H9 (cell line): ENCODE data around the gene MRPL16. TPM values are rescaled to one million over a fixed set of nuclear protein-coding genes. Genes with fewer than 3 reads are reported as not detected.
A peak's percentile ranks its signal among the peaks of the same experiment; 100 is the strongest.

Source experiments
- DNase-seq: peaks from one replicate; pipeline ENCODE4 v3.0.0-alpha.2; 2017
- H2AFZ ChIP-seq: one replicate; pipeline ENCODE4 v1.6.1; 2013; ENCODE audit warnings: mild to moderate bottlenecking, low read length, control low read depth, moderate library complexity
- H2AK5ac ChIP-seq: 2 replicates; pipeline ENCODE4 v1.6.1; 2013; ENCODE audit warnings: low read length, control low read depth, mixed read lengths; ENCODE audit not compliant: insufficient read length
- H2BK120ac ChIP-seq: one replicate; pipeline ENCODE4 v1.6.1; 2013; ENCODE audit warnings: low read depth, mild to moderate bottlenecking, low read length, control low read depth, inconsistent platforms; ENCODE audit not compliant: poor library complexity, severe bottlenecking
- H2BK12ac ChIP-seq: 2 replicates; pipeline ENCODE4 v1.6.1; 2013; ENCODE audit warnings: low read length, control low read depth, mixed read lengths, low read depth; ENCODE audit not compliant: insufficient read length
- H2BK15ac ChIP-seq: 2 replicates; pipeline ENCODE4 v1.6.1; 2013; ENCODE audit warnings: low read depth, low read length, control low read depth
- H2BK20ac ChIP-seq: one replicate; pipeline ENCODE4 v1.6.1; 2013; ENCODE audit warnings: low read depth, mild to moderate bottlenecking, low read length, control low read depth, inconsistent platforms; ENCODE audit not compliant: poor library complexity, severe bottlenecking
- H2BK5ac ChIP-seq: 2 replicates; pipeline ENCODE4 v1.6.1; 2013; ENCODE audit warnings: low read length, control low read depth, mixed read lengths; ENCODE audit not compliant: insufficient read length
- H3K14ac ChIP-seq: 2 replicates; pipeline ENCODE4 v1.6.1; 2013; ENCODE audit warnings: low read length, control low read depth; ENCODE audit not compliant: insufficient read depth
- H3K18ac ChIP-seq: 2 replicates; pipeline ENCODE4 v1.6.1; 2013; ENCODE audit warnings: low read depth, mild to moderate bottlenecking, mixed read lengths, low read length, control low read depth; ENCODE audit not compliant: insufficient read length
- H3K23ac ChIP-seq: 2 replicates; pipeline ENCODE4 v1.6.1; 2013; ENCODE audit warnings: low read length, control low read depth, mixed read lengths, low read depth; ENCODE audit not compliant: insufficient read length
- H3K23me2 ChIP-seq: 2 replicates; pipeline ENCODE4 v1.6.1; 2013; ENCODE audit warnings: low read depth, mild to moderate bottlenecking, mixed read lengths, low read length, control low read depth; ENCODE audit not compliant: insufficient read length, poor library complexity, severe bottlenecking
- H3K27ac ChIP-seq: 2 replicates; pipeline ENCODE4 v1.5.1; 2013; ENCODE audit warnings: low read length, control low read depth, mixed read lengths, low read depth; ENCODE audit not compliant: insufficient read length
- H3K27me3 ChIP-seq: 2 replicates; pipeline ENCODE4 v1.6.1; 2013; ENCODE audit warnings: low read length, control low read depth, inconsistent platforms; ENCODE audit not compliant: insufficient read depth
- H3K4ac ChIP-seq: 2 replicates; pipeline ENCODE4 v1.6.1; 2013; ENCODE audit warnings: low read depth, mild to moderate bottlenecking, control low read depth, inconsistent platforms, low read length, moderate library complexity
- H3K4me1 ChIP-seq: 2 replicates; pipeline ENCODE4 v1.6.1; 2013; ENCODE audit warnings: low read length, control low read depth, inconsistent platforms; ENCODE audit not compliant: insufficient read depth
- H3K4me2 ChIP-seq: 2 replicates; pipeline ENCODE4 v1.6.1; 2013; ENCODE audit warnings: low read length, control low read depth, mixed read lengths; ENCODE audit not compliant: insufficient read length, insufficient read depth
- H3K56ac ChIP-seq: 2 replicates; pipeline ENCODE4 v1.6.1; 2013; ENCODE audit warnings: low read depth, mild to moderate bottlenecking, mixed read lengths, low read length, control low read depth; ENCODE audit not compliant: insufficient read length
- H3K79me1 ChIP-seq: 2 replicates; pipeline ENCODE4 v1.6.1; 2013; ENCODE audit warnings: low read depth, mild to moderate bottlenecking, moderate library complexity, low read length, control low read depth, inconsistent platforms; ENCODE audit not compliant: insufficient read depth, poor library complexity, severe bottlenecking
- H3K79me2 ChIP-seq: 2 replicates; pipeline ENCODE4 v1.6.1; 2013; ENCODE audit warnings: low read length, control low read depth, inconsistent platforms; ENCODE audit not compliant: insufficient read depth
- H3K9ac ChIP-seq: 2 replicates; pipeline ENCODE4 v1.6.1; 2013; ENCODE audit warnings: low read length, control low read depth, mixed read lengths; ENCODE audit not compliant: insufficient read length; ENCODE audit errors: extremely low read depth
- H3K9me3 ChIP-seq: one replicate; pipeline ENCODE4 v1.6.1; 2013; ENCODE audit warnings: low read depth, low read length, inconsistent platforms; ENCODE audit not compliant: control insufficient read depth
- H3T11ph ChIP-seq: one replicate; pipeline ENCODE4 v1.6.1; 2013; ENCODE audit warnings: mild to moderate bottlenecking, low read length, control low read depth, inconsistent platforms
- H4K20me1 ChIP-seq: one replicate; pipeline ENCODE4 v1.6.1; 2013; ENCODE audit not compliant: control insufficient read depth, insufficient read length, insufficient read depth
- H4K5ac ChIP-seq: 2 replicates; pipeline ENCODE4 v1.6.1; 2013; ENCODE audit warnings: low read depth, mild to moderate bottlenecking, mixed read lengths, low read length, control low read depth; ENCODE audit not compliant: insufficient read length
- H4K8ac ChIP-seq: replicated peaks from 2 replicates; pipeline ENCODE4 v1.6.1; 2013; ENCODE audit warnings: low read length, control low read depth, mixed read lengths, low read depth; ENCODE audit not compliant: insufficient read length
- H4K91ac ChIP-seq: 2 replicates; pipeline ENCODE4 v1.6.1; 2013; ENCODE audit warnings: low read depth, mild to moderate bottlenecking, moderate library complexity, mixed read lengths, low read length, control low read depth; ENCODE audit not compliant: insufficient read length
- H3K27ac Mint-ChIP-seq, 3 experiments: 2 replicates in 2 of 3; 3 replicates in 1 of 3; pipeline ENCODE4 v1.8.0; 2020 to 2021; ENCODE audit warnings: mixed read lengths in 3 of 3, mild to moderate bottlenecking in 1 of 3, moderate library complexity in 1 of 3
- H3K27me3 Mint-ChIP-seq: 2 replicates; pipeline ENCODE4 v1.8.0; 2021; ENCODE audit warnings: low read depth, mild to moderate bottlenecking, moderate library complexity, mixed read lengths
- H3K36me3 Mint-ChIP-seq, 3 experiments: 2 replicates in 2 of 3; 3 replicates in 1 of 3; pipeline ENCODE4 v1.8.0; 2020 to 2021; ENCODE audit warnings: low read depth in 3 of 3, mixed read lengths in 3 of 3; ENCODE audit not compliant: insufficient read depth in 1 of 3
- H3K4me1 Mint-ChIP-seq, 2 experiments: 2 replicates each; pipeline ENCODE4 v1.8.0; 2020; ENCODE audit warnings: mixed read lengths in 2 of 2
- H3K4me3 Mint-ChIP-seq, 2 experiments: 2 replicates in 1 of 2; 3 replicates in 1 of 2; pipeline ENCODE4 v1.8.0; 2020 to 2021; ENCODE audit warnings: mild to moderate bottlenecking in 2 of 2, mixed read lengths in 2 of 2, moderate library complexity in 1 of 2
- H3K9me3 Mint-ChIP-seq, 2 experiments: 2 replicates in 1 of 2; 3 replicates in 1 of 2; pipeline ENCODE4 v1.8.0; 2020; ENCODE audit warnings: mild to moderate bottlenecking in 2 of 2, mixed read lengths in 2 of 2, moderate library complexity in 1 of 2
- CTCF ChIP-seq: fragments of 200-600 bp; sonication (generic); conservative IDR thresholded peaks from 3 replicates; pipeline ENCODE4 v1.8.0; 2021; ENCODE audit warnings: antibody characterized with exemption, mild to moderate bottlenecking
- WGBS: extraction: QIAGEN DNeasy Blood & Tissue Kit; methylation state at CpG from one replicate; pipeline ENCODE4 v1.1.7; 2013; ENCODE audit warnings: missing lambda C conversion rate, low lambda C conversion rate, mixed read lengths; ENCODE audit not compliant: insufficient read length; ENCODE audit errors: extremely low coverage; 5-methylcytosine and 5-hydroxymethylcytosine counted together
- total RNA-seq: library from RNA; stranded (reverse); gene quantifications from 2 replicates; pipeline ENCODE4 v1.2.1, GENCODE V29; 2021

The MRPL16 gene
- total RNA-seq, 1 experiment from 2014 or later = 87.1 TPM

GRCh38 chr11:59807047-59807610 lies 3.4 kb downstream of the MRPL16 start:
- Histone ChIP-seq H2BK12ac (no peak overlapping the region), H4K8ac (no peak overlapping the region), H3K14ac (no peak overlapping the region), H4K20me1 (no peaks in the 10 kb centered on the region), H3K79me1 (no peaks in the 10 kb centered on the region), H2BK20ac (no peak overlapping the region), H3K4me2 (no peak overlapping the region), H3K9me3 (no peaks in the 10 kb centered on the region), H2AFZ (no peak overlapping the region), H3K4ac (no peak overlapping the region), H3K79me2 (no peaks in the 10 kb centered on the region), H2BK5ac (no peak overlapping the region), H3K27ac (no peak overlapping the region), H3K4me1 (no peaks in the 10 kb centered on the region; the same call in 1 of the 2 replicates), H4K5ac (no peak overlapping the region), H2AK5ac (no peak overlapping the region), H3K56ac (no peak overlapping the region), H3K9ac (no peak overlapping the region), H3K23me2 (peaks cover 4% of the 10 kb centered on the region), H3K23ac (no peak overlapping the region), H3K27me3 (no peaks in the 10 kb centered on the region), H3T11ph (no peak overlapping the region), H2BK15ac (no peak overlapping the region), H4K91ac (no peak overlapping the region), H3K18ac (no peak overlapping the region), H2BK120ac (no peak overlapping the region)
- Mint-ChIP-seq H3K4me3 (peak overlapping the region in 1 of 2 experiments; percentile 30; a peak in 1 of 5 replicates), H3K36me3 (peaks cover 14 to 42% (median 27%) of the 10 kb centered on the region in 3 experiments; a peak in 6 of 7 replicates), H3K4me1 (peaks cover 13 to 15% of the 10 kb centered on the region in 2 experiments), H3K27me3 (no peaks in the 10 kb centered on the region; the same call in 1 of the 2 replicates), H3K27ac (peak overlapping the region in 1 of 3 experiments; percentile 52; a peak in 1 of 7 replicates), H3K9me3 (no peaks in the 10 kb centered on the region)
- no peak for DNase-seq
- WGBS = no CpG with 5 or more reads among the region's 1 CpG
- TF ChIP-seq CTCF = no peak
